CD4-positive, alpha-beta T cell treated with Interleukin-17A for 1 hour (primary cell): ENCODE data around the gene GSDME.

Source experiments
- DNase-seq: peaks from one replicate; pipeline ENCODE4 v3.0.0-alpha.2; 2020

The GSDME gene

GRCh38 chr7:24769014-24769830, 12.0 kb upstream of the GSDME start:
- DNase-seq = no peak

- no peak for DNase-seq
Measured at GRCh38 chr7:24767878-24768569, 10.8 kb upstream of the GSDME start.

DNA sequence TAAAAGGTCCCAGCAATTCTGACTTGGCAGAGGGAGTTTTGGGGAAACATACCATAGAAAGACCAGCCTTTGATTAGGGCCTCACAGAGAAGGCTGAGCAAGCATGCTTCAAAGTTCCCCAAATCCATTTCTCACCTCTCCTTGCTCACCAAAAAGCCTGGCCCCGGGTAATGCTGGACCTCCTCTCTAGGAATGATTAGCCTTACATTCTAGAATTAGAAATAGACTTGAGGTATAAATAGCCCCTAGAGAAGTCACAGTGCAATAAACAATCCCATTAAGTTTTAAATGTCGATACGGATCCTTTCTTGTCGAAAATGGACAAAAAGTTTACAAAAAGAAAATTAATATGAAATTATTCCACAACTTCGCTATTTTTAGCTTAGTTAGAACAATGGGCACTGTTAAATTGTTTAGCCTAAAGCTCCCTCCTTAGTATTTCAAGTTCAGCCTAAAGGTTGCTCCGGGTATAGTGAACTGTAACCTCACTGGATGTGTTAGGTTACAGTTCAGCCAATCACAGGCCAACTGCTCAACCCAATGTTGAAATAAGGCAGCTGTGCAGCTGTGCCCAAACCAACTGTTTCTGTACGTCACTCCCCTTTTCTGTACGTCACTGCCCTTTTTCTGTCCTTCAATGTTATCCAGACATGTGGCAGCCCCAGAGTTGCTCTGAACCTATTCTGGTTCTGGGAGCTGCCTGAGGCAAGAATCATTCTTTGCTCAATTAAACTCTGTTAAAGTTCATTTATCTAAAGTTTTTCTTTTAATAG, 7.9 kb upstream of the GSDME start:
- no peak for DNase-seq

GRCh38 chr7:24764011-24764410, 6.7 kb upstream of the GSDME start:
- no peak for DNase-seq

DNA sequence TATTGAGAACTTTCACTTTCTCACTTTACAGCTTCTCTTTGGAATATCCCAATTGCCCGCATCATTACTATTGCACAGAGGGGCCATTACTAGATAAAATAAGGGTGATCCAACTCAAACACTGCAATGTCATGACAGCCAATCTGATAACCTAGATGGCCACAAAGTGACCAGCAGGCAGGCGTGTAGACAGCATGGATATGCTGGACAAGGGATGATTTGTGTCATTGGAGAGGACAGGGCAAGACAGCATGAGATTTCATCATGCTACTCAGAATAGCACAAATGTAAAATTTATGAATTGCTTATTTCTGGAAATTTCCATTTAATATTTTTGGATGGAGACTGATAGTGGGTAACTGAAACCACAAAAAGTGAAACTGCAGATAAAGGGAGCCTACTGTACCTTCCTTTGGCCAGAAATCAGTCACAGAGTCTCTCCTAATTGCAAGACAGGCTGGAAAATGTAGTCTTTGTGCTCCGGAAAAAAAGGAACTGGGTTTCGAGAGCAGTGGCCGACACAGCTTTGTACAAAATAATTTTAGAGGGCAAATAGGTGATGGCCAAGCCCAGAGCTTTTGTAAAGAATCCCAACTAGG, 6.1 kb upstream of the GSDME start:
- DNase-seq = no peak

GRCh38 chr7:24762771-24763170, 5.5 kb upstream of the GSDME start:
- no peak for DNase-seq

DNA sequence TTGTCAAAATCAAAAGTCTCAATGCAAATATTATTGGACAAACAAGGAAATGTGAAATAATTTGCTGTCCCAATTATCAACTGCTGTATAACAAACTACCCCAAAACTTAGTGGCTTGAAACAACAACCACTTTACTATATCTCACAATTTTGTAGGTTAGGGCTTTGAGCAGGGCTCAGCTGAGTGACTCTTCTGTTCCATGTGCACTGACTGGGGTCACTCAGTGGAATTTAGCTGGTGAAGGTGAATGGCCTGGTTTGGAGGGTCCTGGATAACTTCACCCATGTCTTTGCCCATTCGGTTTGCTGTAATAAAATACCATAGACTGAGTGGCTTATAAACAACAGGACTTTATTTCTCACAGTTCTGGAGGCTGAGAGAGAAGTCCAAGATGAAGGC, 3.7 kb upstream of the GSDME start:
- no peak for DNase-seq

GRCh38 chr7:24756545-24757352, 515 bp downstream of the GSDME start:
- no peak for DNase-seq

GRCh38 chr7:24755541-24756407, 1.5 kb downstream of the GSDME start:
- no peak for DNase-seq

DNA sequence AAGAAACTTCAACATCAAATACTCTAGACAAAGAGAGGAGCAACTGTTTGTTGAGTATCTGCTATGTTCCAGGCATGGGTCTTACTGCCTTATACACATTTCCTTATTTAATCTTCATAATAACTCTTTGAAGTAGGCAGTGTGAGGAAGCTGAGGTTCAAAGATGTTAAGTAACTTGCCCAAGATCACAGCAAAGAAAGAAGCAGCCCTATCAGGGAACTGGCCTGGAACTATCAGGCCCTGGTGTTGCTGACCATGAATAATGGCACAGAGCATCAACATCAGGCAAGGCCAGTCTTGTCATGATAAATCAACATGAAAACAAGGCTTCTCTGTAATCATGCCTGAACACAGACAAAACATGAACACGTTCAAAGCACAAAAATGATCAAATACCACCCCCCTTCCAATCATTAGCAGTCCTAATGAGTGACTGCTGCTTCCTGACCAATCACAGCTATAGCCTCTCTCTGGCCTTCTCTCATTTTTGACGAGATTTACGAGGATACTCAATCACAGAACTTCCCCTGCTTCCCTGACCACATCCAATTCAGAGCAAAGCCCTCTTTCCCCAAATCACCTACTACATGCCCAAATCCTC, 2.3 kb downstream of the GSDME start:
- no peak for DNase-seq

- DNase-seq = no peak
Measured at GRCh38 chr7:24752073-24752800, 5.0 kb downstream of the GSDME start.

DNA sequence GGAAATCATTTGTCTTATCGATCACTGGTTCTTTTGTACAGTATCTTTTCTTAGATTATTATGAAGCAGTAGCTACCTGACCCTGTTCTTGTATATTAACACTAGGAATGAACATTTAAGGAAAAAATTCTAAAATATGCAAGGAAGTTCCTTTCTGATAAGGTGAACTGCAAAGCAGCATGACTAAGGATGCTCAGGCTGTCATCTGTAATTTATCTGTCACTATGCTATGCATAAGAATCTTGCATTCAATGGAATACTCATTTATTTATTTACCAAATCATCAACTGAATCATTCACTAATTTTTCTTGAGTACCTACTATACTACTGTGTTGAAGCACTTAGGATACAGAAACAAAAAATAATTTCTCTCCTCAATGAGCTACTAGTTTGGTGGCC, 5.8 kb downstream of the GSDME start:
- no peak for DNase-seq

DNA sequence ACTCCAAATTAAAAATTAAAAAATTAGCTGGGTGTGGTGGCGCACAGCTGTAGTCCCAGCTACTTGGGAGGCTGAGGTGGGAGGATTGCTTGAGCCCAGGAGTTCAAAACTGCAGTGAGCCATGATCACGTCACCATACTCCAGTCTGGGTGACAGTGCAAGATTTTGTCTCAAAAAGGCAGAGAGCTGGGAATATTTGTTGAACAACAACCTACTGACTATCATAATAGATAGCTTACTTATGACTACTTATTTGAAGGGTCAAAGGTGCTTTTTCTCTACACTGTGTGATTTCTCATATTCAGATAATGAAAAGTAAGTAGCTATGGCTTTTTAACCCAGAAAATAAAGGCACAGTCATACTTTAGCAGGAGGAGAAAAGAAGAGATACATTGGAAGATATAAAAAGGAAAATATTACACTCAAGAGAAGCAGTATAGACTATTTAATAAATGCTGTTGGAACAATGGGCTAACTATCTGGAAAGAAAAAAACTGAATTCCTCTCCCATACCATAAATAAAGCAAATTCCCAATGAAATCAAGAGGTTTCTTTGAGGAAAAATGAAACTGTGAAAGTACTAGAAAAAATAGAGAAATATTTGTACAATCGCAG, 6.7 kb downstream of the GSDME start:
- no peak for DNase-seq

GRCh38 chr7:24748521-24748920, 8.7 kb downstream of the GSDME start:
- no peak for DNase-seq

DNA sequence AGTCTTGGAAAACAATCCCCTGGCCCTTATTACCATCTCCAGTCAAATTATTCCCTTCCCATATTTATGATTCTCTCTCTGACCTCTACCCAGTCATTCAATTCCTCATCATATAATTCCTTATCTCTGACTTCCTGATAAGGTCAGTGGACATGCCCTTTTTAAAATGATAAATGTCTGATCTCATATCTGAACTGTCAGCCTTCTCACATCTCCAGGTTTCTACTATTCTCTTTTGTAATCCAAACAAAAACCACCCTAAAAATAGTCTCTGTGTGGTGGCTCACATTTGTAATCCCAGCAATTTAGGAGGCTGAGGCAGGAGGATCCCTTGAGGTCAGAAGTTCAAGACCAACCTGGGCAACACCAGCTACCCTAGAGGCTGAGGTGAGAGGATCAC, 11.9 kb downstream of the GSDME start:
- no peak for DNase-seq

- no peak for DNase-seq
Measured at GRCh38 chr7:24743471-24743870, 13.8 kb downstream of the GSDME start.

DNA sequence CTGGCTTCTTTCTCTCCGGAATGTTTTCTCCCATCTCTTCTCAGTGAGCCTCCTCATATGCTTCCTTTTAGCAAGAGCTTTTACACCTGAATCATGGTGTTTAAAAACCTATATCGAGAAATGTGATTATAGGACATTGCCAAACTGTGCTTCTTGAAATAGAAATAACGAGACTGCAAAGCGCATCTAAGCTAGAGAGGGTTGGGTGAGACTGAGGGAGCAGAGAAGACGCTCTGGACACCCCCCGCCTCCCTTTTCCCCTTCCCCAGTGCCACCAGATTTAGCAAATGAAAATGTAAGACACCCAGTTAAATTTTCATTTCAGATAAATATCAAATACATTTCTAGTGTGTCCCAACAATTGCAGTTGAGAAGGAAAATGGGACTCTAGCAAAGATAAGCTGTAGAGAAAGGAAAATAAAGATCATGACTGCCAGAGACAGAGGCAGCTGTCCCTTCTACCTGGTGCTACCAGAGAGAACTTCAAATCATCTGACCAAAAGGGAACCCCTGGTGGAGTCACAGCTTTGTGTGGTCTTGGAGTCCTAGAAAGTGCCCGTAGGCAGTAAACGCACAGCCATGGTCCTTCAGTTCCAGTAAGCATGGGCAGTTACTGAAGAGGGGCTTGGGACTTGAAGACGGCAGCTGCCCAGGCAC, 14.6 kb downstream of the GSDME start:
- DNase-seq = no peak

GRCh38 chr7:24741679-24742505, 15.4 kb downstream of the GSDME start:
- DNase-seq = no peak
